Dedifferentiated amniotic fluid mesenchymal stem cell (primary cell): ENCODE data around the gene B4GALNT2.

Source experiments
- DNase-seq: peaks from one replicate; pipeline ENCODE4 v3.0.0-alpha.2; 2016; ENCODE audit errors: extremely low spot score

Gene B4GALNT2

DNA sequence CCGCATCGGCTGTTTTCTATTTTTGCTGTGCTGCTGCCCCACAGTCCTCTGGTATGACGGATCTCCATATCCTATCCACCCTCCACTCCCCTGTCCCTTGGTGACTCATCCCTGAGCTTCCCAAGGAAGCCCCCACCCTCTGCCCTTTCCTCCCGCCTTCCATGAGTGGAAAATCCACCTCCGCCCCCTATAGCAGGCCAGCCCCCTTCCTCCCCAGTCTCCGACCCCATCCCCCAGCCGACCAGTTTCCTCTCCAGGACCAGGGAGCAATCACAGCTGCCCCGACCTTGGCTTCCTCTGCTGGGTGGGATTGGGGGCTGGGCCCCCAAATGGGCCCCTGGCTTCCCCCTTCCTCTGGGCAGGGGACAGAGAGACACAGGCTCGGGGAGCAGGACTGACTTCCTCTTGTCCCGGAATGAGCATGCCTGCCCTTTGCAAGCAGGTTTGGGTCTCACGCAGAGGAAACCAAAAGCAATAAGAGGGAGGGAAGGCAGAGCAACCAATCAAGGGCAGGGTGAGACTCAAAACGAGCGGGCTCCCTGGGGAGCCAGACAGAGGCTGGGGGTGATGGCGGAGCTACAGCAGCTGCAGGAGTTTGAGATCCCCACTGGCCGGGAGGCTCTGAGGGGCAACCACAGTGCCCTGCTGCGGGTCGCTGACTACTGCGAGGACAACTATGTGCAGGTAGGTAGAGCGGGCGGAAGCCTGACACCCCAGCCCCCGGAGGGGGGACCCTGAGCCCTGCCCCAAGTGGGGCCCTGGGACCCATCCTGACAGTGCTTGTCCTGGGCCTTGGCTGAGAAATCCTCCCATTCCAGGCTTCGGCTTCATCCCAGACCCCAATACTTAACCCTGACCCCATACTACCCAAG is 77.8 kb downstream of the B4GALNT2 start, which contains the start of the genes ABI3 and GNGT2:
ABI3 (plus strand) TSS at position 550 of the 872 bp plus-strand sequence; CDS start at position 568, 18 bp downstream.
GNGT2 (minus strand) TSS at position 417 of the 872 bp plus-strand sequence. CDS start 3,152 bp downstream, outside the sequence.
- no peak for DNase-seq

DNA sequence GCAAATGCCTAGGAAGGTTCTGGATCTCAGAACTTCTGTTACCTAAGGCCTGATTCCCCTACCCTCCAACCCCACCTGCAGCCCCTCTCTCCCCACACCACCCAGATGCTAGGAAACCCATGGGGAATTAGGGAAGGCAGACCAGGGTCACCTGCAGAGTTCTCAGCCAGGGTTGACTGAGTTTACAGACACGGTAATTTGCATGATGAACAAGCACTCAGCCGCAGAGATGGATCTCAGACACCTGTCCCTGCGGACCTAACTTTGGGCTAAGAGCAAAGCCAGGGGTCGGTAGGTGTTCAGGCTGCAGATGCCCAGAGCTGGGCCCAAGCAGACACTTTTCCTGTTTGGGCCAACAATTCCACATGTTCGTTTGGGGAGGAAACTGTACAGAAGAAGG is 80.8 kb downstream of the B4GALNT2 start:
- no peak for DNase-seq

DNA sequence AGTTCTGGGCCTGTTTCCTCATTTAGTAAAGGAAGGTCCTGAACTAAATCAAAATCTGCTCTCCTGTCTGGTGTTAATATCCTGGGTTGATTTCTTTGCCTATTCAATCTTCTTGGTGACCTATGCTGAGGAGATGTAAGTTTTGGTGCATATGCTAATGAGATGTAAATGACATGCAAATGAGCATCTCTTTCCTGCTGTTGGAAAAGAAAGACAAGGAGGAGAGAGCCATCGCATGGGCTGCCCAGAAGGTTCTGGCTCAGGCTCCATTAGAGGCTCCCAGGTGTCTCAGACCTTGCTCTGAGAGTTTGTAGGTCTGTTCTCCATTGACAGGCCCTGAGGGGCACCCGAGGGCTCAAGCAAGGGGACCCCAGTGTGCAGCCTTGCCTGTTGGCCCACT is 81.3 kb downstream of the B4GALNT2 start:
- DNase-seq = no peak

DNA sequence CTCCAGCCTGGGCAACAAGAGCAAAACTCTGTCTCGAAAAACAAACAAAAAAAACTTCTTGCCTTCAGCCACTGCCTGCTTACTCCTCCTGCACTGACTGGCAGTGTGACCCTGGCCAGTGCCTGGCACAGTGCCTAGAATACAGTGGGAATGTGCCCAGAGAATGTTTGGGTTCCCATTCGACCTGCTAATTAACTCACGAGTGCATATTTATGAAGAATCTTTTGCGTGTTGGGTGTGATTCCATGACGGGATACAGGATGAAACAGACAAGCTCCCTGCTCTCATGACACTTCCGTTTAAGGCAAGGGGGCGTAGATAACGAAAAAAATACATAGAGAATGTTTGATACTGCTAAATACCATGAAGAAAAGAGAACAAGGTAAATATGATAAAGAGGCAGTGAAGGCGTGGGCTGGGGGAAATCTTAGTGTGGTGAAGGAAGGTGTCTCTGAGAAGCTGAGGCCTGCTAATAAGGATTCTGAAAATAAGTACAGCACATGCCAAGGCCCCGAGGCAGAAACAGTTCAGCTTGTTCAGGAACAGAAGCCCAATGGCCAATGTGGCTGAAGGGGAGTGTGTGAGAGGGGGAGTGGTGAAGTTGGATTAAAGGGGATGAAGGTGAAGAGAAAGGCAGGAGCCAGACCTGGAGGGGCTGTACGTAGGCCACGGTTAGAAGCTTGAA is 82.2 kb downstream of the B4GALNT2 start:
- DNase-seq = no peak

DNA sequence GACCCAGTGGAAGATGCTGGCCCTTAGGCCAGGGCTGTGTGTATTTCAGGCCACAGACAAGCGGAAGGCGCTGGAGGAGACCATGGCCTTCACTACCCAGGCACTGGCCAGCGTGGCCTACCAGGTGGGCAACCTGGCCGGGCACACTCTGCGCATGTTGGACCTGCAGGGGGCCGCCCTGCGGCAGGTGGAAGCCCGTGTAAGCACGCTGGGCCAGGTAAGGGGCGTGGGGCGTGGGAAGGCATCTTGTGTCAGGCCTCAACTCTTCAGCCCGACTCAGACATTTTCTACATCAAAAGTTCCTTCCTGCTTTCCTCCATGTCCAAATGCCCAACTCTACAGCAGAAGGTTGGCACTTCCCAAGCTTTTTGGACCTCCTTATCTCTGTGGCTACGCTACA is 83.9 kb downstream of the B4GALNT2 start:
- no peak for DNase-seq

DNA sequence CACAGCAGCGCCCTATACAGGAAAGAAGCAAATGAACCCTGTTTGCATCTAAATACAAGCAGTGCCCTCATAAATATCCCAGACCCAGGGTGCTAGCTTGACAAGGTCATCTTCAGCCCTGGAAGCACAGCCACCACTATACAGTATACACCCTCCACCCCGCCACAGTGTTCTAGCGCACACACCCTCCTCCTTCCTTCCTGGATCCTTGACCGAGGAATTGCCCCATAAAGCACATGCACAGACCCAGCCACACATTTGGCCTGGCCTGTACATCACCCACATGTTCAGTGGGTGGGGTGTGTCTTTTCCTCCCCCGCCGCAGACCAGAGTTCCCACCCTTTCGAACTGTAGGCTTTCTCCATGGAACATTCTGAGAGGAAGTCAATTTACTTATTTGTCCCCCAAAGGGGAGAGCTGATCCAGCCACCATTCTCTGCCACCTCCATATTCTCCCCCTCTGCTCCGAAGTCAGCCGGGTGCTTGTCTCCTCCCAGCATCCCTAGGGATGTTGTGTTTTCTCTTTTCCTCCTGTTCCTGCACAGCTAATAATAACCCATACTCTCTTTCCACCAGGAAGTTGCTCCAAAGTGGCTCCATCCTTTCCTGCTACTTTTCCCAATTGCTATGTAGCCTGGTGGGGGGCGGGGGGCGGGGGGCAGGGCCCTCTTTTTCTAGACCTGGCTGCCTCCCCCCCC is 84.5 kb downstream of the B4GALNT2 start:
- no peak for DNase-seq

DNA sequence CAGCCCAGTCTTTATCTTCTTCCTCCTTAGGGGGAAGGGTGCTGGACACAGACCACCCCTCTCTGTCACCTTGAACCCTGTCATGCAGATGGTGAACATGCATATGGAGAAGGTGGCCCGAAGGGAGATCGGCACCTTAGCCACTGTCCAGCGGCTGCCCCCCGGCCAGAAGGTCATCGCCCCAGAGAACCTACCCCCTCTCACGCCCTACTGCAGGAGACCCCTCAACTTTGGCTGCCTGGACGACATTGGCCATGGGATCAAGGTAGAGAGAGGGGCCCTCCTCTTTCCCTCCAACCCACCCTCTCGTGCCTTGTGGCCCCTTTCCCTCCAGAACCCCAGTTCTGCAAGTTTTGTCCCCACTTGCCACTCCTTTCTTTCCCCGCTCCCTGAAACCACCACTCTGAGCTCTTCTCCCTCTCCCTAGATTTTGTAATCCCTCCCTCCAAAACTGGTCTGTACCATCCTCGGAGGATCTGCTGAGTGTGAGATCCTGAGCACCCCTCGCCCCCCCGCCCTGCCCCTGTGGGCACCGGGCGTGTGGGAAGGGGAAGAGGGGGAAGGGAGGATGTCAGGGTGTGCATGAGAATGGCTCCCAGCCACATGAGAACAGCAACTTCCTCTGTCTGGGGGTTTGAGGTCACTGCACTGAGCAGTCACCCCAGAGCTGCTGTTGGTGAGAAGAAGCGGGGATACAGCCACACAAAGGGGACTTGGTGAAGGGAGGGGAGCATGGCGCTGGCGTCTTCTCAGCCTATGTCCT is 85.3 kb downstream of the B4GALNT2 start:
- DNase-seq = no peak

DNA sequence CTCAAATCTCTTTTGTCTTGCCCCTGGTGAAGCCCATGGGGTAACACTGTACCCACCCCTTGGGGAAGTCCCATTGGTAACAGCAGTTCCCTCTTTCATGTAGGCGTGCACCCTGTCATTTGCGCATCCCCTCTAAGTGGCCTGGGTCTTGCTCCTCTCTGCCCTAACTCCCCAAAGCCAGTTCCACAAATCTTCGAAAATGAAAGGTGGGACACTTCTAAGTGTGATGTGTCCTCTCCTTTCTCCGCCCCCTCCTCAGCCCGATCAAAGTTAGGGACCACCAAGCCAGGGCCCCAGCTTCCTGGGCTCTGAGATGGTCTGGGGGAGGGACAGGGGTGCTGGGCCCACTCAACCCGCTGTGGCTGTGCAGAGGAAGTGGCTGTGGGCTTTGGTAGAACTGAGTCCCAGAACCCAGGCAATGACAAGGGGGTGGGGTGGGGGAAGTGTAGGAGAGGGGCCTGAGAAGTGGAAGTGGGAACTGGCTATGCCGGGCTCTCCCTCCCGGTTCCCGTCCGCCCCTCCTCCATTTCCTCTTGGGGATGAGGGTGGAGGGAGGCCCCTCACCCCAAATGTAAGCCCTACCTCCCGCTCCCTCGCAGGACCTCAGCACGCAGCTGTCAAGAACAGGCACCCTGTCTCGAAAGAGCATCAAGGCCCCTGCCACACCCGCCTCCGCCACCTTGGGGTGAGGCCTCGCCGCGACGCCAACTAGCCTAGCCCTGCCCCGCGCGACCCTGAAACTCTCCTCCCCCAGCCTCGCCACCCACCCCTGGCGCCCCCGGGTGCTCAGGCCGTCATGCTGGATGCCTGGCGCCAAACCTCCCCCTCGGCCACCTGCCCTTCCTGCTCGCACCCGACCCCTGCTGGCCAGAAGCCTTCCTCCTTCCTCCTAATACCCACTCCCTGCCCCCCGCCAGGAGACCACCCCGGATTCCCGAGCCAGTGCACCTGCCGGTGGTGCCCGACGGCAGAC is 86.7 kb downstream of the B4GALNT2 start:
- no peak for DNase-seq

DNA sequence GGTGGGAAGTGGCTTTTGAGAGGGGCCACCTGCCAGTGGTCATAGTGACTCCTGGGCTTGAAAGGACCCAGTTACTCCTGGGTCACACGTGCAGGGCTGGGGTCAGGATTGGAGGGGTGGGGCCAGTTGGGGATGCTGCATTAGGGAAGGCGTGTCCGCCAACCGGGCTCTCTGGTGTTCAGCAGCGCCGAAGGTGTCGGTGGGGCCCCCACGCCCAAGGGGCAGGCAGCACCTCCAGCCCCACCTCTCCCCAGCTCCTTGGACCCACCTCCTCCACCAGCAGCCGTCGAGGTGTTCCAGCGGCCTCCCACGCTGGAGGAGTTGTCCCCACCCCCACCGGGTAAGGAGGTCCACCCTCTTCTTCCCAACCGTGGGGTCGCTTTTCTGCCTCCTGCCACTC is 87.4 kb downstream of the B4GALNT2 start:
- DNase-seq = no peak

DNA sequence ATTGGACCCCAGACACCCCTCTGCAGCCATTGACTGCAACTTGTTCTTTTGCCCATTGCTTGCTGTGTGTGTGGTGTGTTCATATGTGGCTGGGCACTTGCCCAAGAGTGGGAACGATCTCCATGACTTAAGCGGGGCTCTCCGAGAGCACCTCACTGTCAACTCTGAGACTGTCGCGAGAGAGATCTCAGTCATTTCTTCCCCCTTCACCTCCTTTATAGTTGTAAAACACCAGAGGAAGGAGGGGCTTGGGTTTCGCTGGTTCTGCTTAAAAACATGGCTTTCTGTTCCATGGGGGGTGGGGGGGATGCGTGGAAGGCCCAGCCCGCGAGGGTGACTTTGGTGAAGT is 90.6 kb downstream of the B4GALNT2 start:
- no peak for DNase-seq

DNA sequence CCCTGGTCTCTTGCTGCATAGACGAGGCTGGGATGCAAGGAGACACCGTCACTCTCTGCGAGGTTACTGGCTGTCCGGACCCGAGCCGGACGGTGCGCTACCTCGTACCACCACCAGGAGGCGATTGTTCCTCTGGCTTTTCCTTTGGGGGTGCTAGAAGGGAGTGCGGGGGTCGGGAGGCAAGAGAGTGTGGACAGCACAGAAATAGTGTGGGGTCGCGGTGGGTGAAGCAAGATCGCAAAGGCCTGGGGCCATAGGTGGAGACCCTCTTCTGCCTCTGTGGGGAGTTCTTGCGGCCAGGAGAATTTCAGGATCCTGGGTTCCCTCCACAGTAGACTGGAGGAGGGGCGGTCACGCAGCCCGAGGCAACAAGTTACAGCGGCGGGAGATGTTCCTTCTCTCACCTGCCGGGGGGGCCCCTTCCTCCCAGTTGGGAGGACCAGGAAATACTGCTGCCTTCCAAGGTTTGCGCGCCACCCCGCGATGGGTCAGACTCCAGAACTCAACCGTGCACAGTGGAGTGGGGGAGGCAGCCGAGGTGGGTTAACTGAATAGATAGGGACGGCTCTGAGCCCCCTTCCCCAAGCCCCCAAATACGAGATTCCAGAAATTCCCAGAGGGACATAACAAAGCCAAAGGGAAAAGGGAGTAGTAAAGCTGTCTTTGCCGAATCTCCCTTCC is 91.1 kb downstream of the B4GALNT2 start:
- no peak for DNase-seq

DNA sequence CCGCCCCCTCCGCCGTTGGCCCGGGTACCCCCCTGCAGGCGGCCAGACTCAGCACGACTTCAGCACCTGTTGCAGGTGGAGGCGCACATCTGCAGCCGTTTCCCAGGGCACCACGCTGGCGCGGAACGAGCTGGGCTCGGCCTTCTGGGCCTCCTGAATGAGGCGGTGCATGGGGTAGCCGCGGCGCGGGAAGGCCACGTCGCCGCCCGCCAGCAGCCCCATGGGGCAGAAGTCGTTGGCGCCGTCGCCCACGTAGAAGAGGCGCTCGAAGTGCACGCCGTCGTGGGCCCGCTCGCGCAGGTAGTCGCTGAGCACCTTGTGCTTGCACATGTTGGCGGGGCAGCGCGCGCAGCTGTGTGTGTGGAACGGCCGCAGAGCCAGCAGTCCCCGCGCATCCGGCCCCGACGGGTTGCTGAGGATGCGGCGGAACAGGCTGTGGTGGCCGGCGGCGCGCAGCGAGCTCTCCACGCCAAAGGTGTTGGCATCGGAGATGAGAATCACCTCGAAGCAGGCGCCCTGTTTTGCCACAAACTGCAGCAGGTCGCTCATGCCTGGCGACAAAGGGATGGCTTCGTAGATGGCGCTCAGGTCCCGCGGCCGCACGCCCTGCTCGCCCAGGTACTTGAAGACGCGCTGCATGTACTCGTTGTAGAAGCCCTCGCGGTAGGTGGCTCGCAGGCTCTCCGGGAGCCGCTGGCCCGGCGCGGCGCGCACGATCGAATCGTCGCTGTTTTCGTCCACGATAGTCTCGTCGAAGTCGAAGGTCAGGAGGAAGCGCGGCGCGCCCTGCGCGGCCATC is 91.8 kb downstream of the B4GALNT2 start:
- no peak for DNase-seq

DNA sequence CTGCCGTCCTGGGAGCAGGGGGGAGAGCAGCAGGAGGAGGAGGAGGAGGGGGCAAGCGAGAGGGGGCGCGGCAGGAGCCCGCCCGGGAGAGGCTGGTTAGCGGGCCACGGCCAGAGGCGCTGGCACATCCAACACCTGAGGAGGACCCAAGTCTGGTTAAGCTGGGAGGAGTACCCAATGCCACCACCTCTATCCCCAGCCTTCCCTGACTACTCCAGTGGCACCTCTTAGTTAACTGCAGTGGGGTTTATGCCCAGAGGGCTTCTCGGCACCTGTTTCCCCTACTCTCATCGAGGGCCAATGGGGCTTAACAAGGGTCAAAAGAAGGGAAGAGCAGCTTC is 92.4 kb downstream of the B4GALNT2 start:
- DNase-seq = no peak

DNA sequence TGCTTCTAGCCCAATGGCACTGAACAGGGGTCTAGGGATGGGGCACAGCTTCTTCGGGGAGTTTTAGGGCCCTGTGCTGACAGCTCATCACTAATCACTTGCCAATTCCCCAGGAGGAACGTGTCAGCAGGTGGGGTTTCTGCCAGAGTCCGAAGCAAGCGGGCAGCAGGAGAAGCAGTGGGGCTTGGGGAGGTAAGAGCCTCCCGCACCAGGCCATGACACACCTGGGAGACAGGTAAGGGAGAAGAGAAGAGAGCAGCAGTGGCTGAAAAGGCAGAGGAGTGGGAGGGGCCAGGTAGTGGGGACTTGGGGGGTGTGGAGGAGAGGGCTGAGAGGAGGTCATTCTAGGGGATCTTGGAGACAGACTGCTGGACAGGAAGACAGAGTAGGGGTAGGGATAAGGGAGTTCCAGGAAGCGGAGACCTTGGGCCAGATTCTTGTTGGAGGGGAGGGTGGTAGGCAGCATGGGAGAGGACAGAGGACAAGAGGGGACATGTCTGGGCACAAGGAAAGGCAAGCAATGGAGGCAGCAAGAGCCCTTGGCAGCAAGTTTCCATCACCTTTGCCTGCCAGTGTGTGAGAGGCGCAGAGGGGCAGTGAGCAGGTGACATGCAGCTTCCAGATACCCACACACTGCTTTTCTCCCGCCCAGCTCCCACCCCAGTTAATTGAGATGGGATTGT is 93.1 kb downstream of the B4GALNT2 start:
- no peak for DNase-seq
